ENCODE data around the gene RBM20.
"Not testable (repeated sequence)": the region's sequence is repeated elsewhere in the genome, so short reads cannot be mapped to it uniquely, and the experiment has no call there.

RBM20 gene

GRCh38 chr10:110706690-110707098 lies 62.6 kb downstream of the RBM20 start:
- no peak for DNase-seq

- no peak for DNase-seq
Measured at GRCh38 chr10:110708776-110709443, 64.8 kb downstream of the RBM20 start.

- DNase-seq: no peak
Measured at GRCh38 chr10:110709444-110709828, 65.3 kb downstream of the RBM20 start.

GRCh38 chr10:110709964-110710587 lies 65.9 kb downstream of the RBM20 start:
- DNase-seq: no peak

- no peak for DNase-seq
Measured at GRCh38 chr10:110710621-110711020, 66.5 kb downstream of the RBM20 start.

- no peak for DNase-seq
Measured at GRCh38 chr10:110711382-110711781, 67.2 kb downstream of the RBM20 start.

GRCh38 chr10:110714356-110714755 lies 70.2 kb downstream of the RBM20 start:
- no peak for DNase-seq

GRCh38 chr10:110717781-110718589 lies 73.8 kb downstream of the RBM20 start:
- DNase-seq: no peak

GRCh38 chr10:110721406-110722038 lies 77.4 kb downstream of the RBM20 start:
- no peak for DNase-seq

- no peak for DNase-seq
Measured at GRCh38 chr10:110723224-110723891, 79.2 kb downstream of the RBM20 start.

GRCh38 chr10:110724116-110724921 lies 80.2 kb downstream of the RBM20 start:
- DNase-seq: peak; percentile 25

GRCh38 chr10:110724937-110725336 lies 80.8 kb downstream of the RBM20 start:
- DNase-seq: no peak

GRCh38 chr10:110725801-110726630 lies 81.9 kb downstream of the RBM20 start:
- no peak for DNase-seq

GRCh38 chr10:110727785-110728184 lies 83.6 kb downstream of the RBM20 start:
- DNase-seq: not testable (repeated sequence)

- DNase-seq: no peak
Measured at GRCh38 chr10:110730345-110731050, 86.4 kb downstream of the RBM20 start.

GRCh38 chr10:110733218-110733952 lies 89.2 kb downstream of the RBM20 start:
- peak; percentile 21 for DNase-seq

- DNase-seq: no peak
Measured at GRCh38 chr10:110735620-110736027, 91.5 kb downstream of the RBM20 start.

- no peak for DNase-seq
Measured at GRCh38 chr10:110737886-110738634, 93.9 kb downstream of the RBM20 start.

- DNase-seq: peak; percentile 41
Measured at GRCh38 chr10:110739811-110740271, 95.7 kb downstream of the RBM20 start.
